WTC11 (cell line): ENCODE results near the gene PTPRG. TPM values are rescaled to one million over a fixed set of nuclear protein-coding genes. Genes with fewer than 3 reads are reported as not detected.

ENCODE experiments used
- ATAC-seq: fragments of 200-7000 bp; cut with Tn5 transposase; 2 replicates; pipeline ENCODE4 v1.10.0; 2021; ENCODE audit warnings: mild to moderate bottlenecking, moderate library complexity
- CTCF ChIA-PET: fragments of 300-600 bp; sonication (Branson Sonifier 250); formaldehyde crosslinking; loops from one replicate; lab custom pipeline; 2021; ENCODE audit warnings: antibody characterized with exemption; lab: Charles Lee
- POLR2A ChIA-PET: fragments of 350-600 bp; sonication (Branson Sonifier 250); formaldehyde crosslinking; loops from one replicate; lab custom pipeline; 2021; ENCODE audit warnings: antibody characterized with exemption; lab: Charles Lee
- DNase-seq: peaks from one replicate; pipeline ENCODE4 v3.0.0; 2021; ENCODE audit warnings: low spot score
- H3K27ac Mint-ChIP-seq: 2 replicates; pipeline ENCODE4 v1.8.0; 2021; ENCODE audit warnings: mixed read lengths
- H3K27me3 Mint-ChIP-seq: 2 replicates; pipeline ENCODE4 v1.8.0; 2021; ENCODE audit warnings: low read depth, mild to moderate bottlenecking, moderate library complexity, mixed read lengths
- H3K36me3 Mint-ChIP-seq: 2 replicates; pipeline ENCODE4 v1.8.0; 2021; ENCODE audit warnings: mixed read lengths
- H3K4me1 Mint-ChIP-seq: 2 replicates; pipeline ENCODE4 v1.8.0; 2022; ENCODE audit warnings: mixed read lengths
- H3K4me3 Mint-ChIP-seq: 2 replicates; pipeline ENCODE4 v1.8.0; 2021; ENCODE audit warnings: mild to moderate bottlenecking, moderate library complexity, mixed read lengths
- H3K9me3 Mint-ChIP-seq: 2 replicates; pipeline ENCODE4 v1.8.0; 2021; ENCODE audit warnings: mixed read lengths
- E2F5 ChIP-seq: sonication (generic); formaldehyde crosslinking; IDR thresholded peaks from 2 replicates; pipeline ENCODE4 v1.8.1; 2022; ENCODE audit warnings: mild to moderate bottlenecking, moderate library complexity, missing genetic modification reagents
- FOXP1 ChIP-seq: sonication (generic); formaldehyde crosslinking; IDR thresholded peaks from 2 replicates; pipeline ENCODE4 v1.8.0; 2022; ENCODE audit warnings: missing genetic modification reagents, mild to moderate bottlenecking, moderate library complexity, borderline replicate concordance
- HMGA2 ChIP-seq: fragments of 250-450 bp; sonication (Bioruptor Pico); IDR thresholded peaks from 2 replicates; pipeline ENCODE4 v1.4.0; 2021; ENCODE audit warnings: mild to moderate bottlenecking, moderate library complexity
- KAT7 ChIP-seq: sonication (generic); formaldehyde crosslinking; IDR thresholded peaks from 2 replicates; pipeline ENCODE4 v1.8.1; 2023; ENCODE audit warnings: missing genetic modification reagents, mild to moderate bottlenecking, borderline replicate concordance
- MAX ChIP-seq: sonication (generic); formaldehyde crosslinking; IDR thresholded peaks from 2 replicates; pipeline ENCODE4 v1.8.0; 2022; ENCODE audit warnings: mild to moderate bottlenecking, missing genetic modification reagents
- MLX ChIP-seq: sonication (generic); formaldehyde crosslinking; IDR thresholded peaks from 2 replicates; pipeline ENCODE4 v1.8.1; 2023; ENCODE audit warnings: mild to moderate bottlenecking, missing genetic modification reagents, moderate library complexity
- MXD4 ChIP-seq: fragments of 250-450 bp; sonication (Bioruptor Pico); IDR thresholded peaks from 2 replicates; pipeline ENCODE4 v1.8.0; 2021; ENCODE audit warnings: mild to moderate bottlenecking, moderate library complexity, borderline replicate concordance
- MYBL2 ChIP-seq: sonication (generic); formaldehyde crosslinking; IDR thresholded peaks from 2 replicates; pipeline ENCODE4 v1.8.1; 2023; ENCODE audit warnings: mild to moderate bottlenecking, moderate library complexity, missing genetic modification reagents
- NR2C2 ChIP-seq: sonication (generic); formaldehyde crosslinking; IDR thresholded peaks from 2 replicates; pipeline ENCODE4 v1.8.0; 2022; ENCODE audit warnings: mild to moderate bottlenecking, missing genetic modification reagents
- SMAD4 ChIP-seq: sonication (generic); formaldehyde crosslinking; IDR thresholded peaks from 2 replicates; pipeline ENCODE4 v1.8.0; 2022; ENCODE audit warnings: mild to moderate bottlenecking, missing genetic modification reagents
- SP1 ChIP-seq: sonication (generic); formaldehyde crosslinking; conservative IDR thresholded peaks from 2 replicates; pipeline ENCODE4 v1.8.1; 2022; ENCODE audit warnings: missing genetic modification reagents
- STAT6 ChIP-seq: sonication (generic); formaldehyde crosslinking; conservative IDR thresholded peaks from 2 replicates; pipeline ENCODE4 v1.8.1; 2023; ENCODE audit warnings: mild to moderate bottlenecking, low read depth, missing genetic modification reagents, moderate library complexity
- ZBTB21 ChIP-seq: sonication (generic); formaldehyde crosslinking; IDR thresholded peaks from 2 replicates; pipeline ENCODE4 v1.8.1; 2023; ENCODE audit warnings: mild to moderate bottlenecking, missing genetic modification reagents, borderline replicate concordance
- ZNF121 ChIP-seq: sonication (generic); formaldehyde crosslinking; IDR thresholded peaks from 2 replicates; pipeline ENCODE4 v1.8.0; 2023; ENCODE audit warnings: missing genetic modification reagents
- ZNF138 ChIP-seq: sonication (generic); formaldehyde crosslinking; conservative IDR thresholded peaks from 2 replicates; pipeline ENCODE4 v1.8.1; 2022; ENCODE audit warnings: mild to moderate bottlenecking, moderate library complexity, missing genetic modification reagents
- ZNF263 ChIP-seq: sonication (generic); formaldehyde crosslinking; IDR thresholded peaks from 2 replicates; pipeline ENCODE4 v1.8.1; 2022; ENCODE audit warnings: low read depth, mild to moderate bottlenecking, moderate library complexity, missing genetic modification reagents
- ZNF396 ChIP-seq: fragments of 250-450 bp; sonication (Bioruptor Pico); IDR thresholded peaks from 2 replicates; pipeline ENCODE4 v1.8.0; 2021; ENCODE audit warnings: mild to moderate bottlenecking, moderate library complexity, borderline replicate concordance
- ZNF416 ChIP-seq: fragments of 250-450 bp; sonication (Bioruptor Pico); IDR thresholded peaks from 2 replicates; pipeline ENCODE4 v1.9.0; 2021; ENCODE audit warnings: mild to moderate bottlenecking, inconsistent platforms
- ZNF425 ChIP-seq: fragments of 250-450 bp; sonication (Bioruptor Pico); conservative IDR thresholded peaks from 2 replicates; pipeline ENCODE4 v1.9.0; 2021; ENCODE audit warnings: mild to moderate bottlenecking
- total RNA-seq: library from RNA; stranded (reverse); gene quantifications from 3 replicates; pipeline ENCODE4 v1.2.3, GENCODE V29; 2021

The PTPRG gene
- total RNA-seq, 1 experiment from 2014 or later, result 106 TPM

GRCh38 chr3:61866961-61867461, 305.6 kb downstream of the PTPRG start:
- Mint-ChIP-seq H3K27ac (no peak overlapping the region), H3K4me1 (peaks cover 84% of the 10 kb centered on the region), H3K9me3 (no peaks in the 10 kb centered on the region)
- POLR2A ChIA-PET, result no interaction called here
- CTCF ChIA-PET, result interaction anchor here (1.1 to 1.7 kb wide), 2 partner anchors 58 to 70 kb away, joined by 3 to 4 read pairs; no protein-coding TSS in a partner anchor
- no peak for ATAC-seq
- no peak for TF ChIP-seq KAT7
- no peak for TF ChIP-seq ZNF425 (CRISPR knock-in tag)
- TF ChIP-seq STAT6 (CRISPR knock-in tag), result no peak
- TF ChIP-seq ZNF138 (CRISPR knock-in tag), result no peak
- no peak for TF ChIP-seq ZBTB21 (CRISPR knock-in tag)
- no peak for TF ChIP-seq MYBL2 (CRISPR knock-in tag)
- TF ChIP-seq ZNF121 (CRISPR knock-in tag), result no peak
- no peak for TF ChIP-seq ZNF396
- TF ChIP-seq SMAD4 (CRISPR knock-in tag), result no peak
- no peak for TF ChIP-seq ZNF416
- TF ChIP-seq ZNF263 (CRISPR knock-in tag), result no peak
- TF ChIP-seq MLX (CRISPR knock-in tag), result no peak
- no peak for TF ChIP-seq E2F5 (CRISPR knock-in tag)
- no peak for TF ChIP-seq MAX (CRISPR knock-in tag)
- no peak for TF ChIP-seq HMGA2 (CRISPR knock-in tag)
- TF ChIP-seq FOXP1 (CRISPR knock-in tag), result no peak
- TF ChIP-seq MXD4, result no peak
- TF ChIP-seq, all 79 proteins: peak for 0
- DNase-seq, result no peak
- Mint-ChIP-seq H3K36me3 (no peaks in the 10 kb centered on the region), H3K4me3 (no peak overlapping the region), H3K27me3 (no peaks in the 10 kb centered on the region)

GRCh38 chr3:61868499-61868898, 307.1 kb downstream of the PTPRG start:
- CTCF ChIA-PET, result no interaction called here
- no peaks in the 10 kb centered on the region for H3K9me3 Mint-ChIP-seq
- POLR2A ChIA-PET, result no interaction called here
- ATAC-seq (no peak), DNase-seq (no peak)
- H3K36me3 Mint-ChIP-seq, result no peaks in the 10 kb centered on the region
- no peak overlapping the region for H3K4me3 Mint-ChIP-seq
- H3K27me3 Mint-ChIP-seq, result no peaks in the 10 kb centered on the region
- peaks cover 87% of the 10 kb centered on the region for H3K4me1 Mint-ChIP-seq
- H3K27ac Mint-ChIP-seq, result peak overlapping the region; percentile 43
- TF ChIP-seq SP1 (CRISPR knock-in tag) (no peak), NR2C2 (CRISPR knock-in tag) (no peak), ZNF121 (CRISPR knock-in tag) (no peak), KAT7 (no peak)
